Kidney (tissue), 14 donors: ENCODE measurements around the gene XAB2. TPM values are rescaled to one million over a fixed set of nuclear protein-coding genes. Genes with fewer than 3 reads are reported as not detected.
A peak's percentile ranks its signal among the peaks of the same experiment; 100 is the strongest.

ENCODE experiments used
- DNase-seq, 5 donors: peaks; one replicate each; pipeline ENCODE4 v3.0.0-alpha.2; 2013 to 2020
- FAIRE-seq: peaks from 2 replicates; lab custom pipeline; 2012; peaks lifted over from hg19 to GRCh38; lab: Jason Lieb, UNC
- H3K27ac ChIP-seq, 2 donors: one replicate each; pipeline ENCODE4 v1.7.0; 2013; ENCODE audit warnings: low read depth in 2 of 2, low read length in 2 of 2, inconsistent platforms in 1 of 2
- H3K27me3 ChIP-seq: one replicate; pipeline ENCODE4 v1.7.1; 2013; ENCODE audit warnings: low read length, inconsistent platforms; ENCODE audit not compliant: control insufficient read depth, insufficient read depth
- H3K36me3 ChIP-seq, 3 donors: one replicate each; pipeline versions ENCODE4 v1.7.0 to v1.7.1; 2013; ENCODE audit warnings: low read length in 3 of 3, control low read depth in 1 of 3, inconsistent platforms in 1 of 3; ENCODE audit not compliant: insufficient read depth in 3 of 3, control insufficient read depth in 2 of 3
- H3K4me1 ChIP-seq, 3 donors: one replicate each; pipeline versions ENCODE4 v1.7.0 to v1.7.1; 2013; ENCODE audit warnings: low read length in 3 of 3, inconsistent platforms in 1 of 3, low read depth in 1 of 3; ENCODE audit not compliant: control insufficient read depth in 2 of 3, insufficient read depth in 2 of 3
- H3K4me3 ChIP-seq, 3 donors: one replicate each; pipeline versions ENCODE4 v1.7.0 to v1.8.1; 2013; ENCODE audit warnings: low read length in 3 of 3, control low read depth in 1 of 3, inconsistent platforms in 1 of 3
- H3K9ac ChIP-seq, 3 donors: one replicate each; pipeline versions ENCODE4 v1.7.0 to v1.7.1; 2013; ENCODE audit warnings: low read length in 3 of 3, control low read depth in 1 of 3, inconsistent platforms in 1 of 3
- H3K9me3 ChIP-seq, 3 donors: one replicate each; pipeline versions ENCODE4 v1.7.0 to v1.7.1; 2013; ENCODE audit warnings: low read length in 3 of 3, control low read depth in 1 of 3, inconsistent platforms in 1 of 3; ENCODE audit not compliant: control insufficient read depth in 2 of 3, insufficient read depth in 1 of 3
- intact Hi-C: fragments of 100-400 bp; cut with DNase I; formaldehyde crosslinking; loops from one replicate; pipeline ENCODE4 v1.11.1; 2022
- polyA plus RNA-seq: library from polyadenylated mRNA; stranded (reverse); fragments of 350-450 nt; fragmentation: Illumina TruSeq; extraction: RNeasy Lipid Tissue Mini Kit (QIAGEN cat#74804); gene quantifications from one replicate; pipeline ENCODE4 v1.2.3, GENCODE V29; 2014; ENCODE audit warnings: low read depth, low replicate concordance; ENCODE audit not compliant: insufficient read depth
- total RNA-seq: library from RNA; stranded (reverse); fragmentation: NEBNext Ultra II Directional; extraction: Animal tissue kit (Norgen Biotek cat#: 25700); gene quantifications from one replicate; pipeline ENCODE4 v1.2.1, GENCODE V29; 2021
- TF ChIP-seq, protein P1 (sequence below): IDR thresholded peaks from 3 replicates; pipeline ENCODE4 v1.5.1; 2012; ENCODE audit warnings: mild to moderate bottlenecking, moderate library complexity, borderline replicate concordance; ENCODE audit not compliant: insufficient read depth; ENCODE audit errors: extremely low read depth
- donor health status: control.
- donor health status: control.
- donor health status: control.
- donor health status: control.
- donor health status: control.
- donor health status: DM: yes; HTN: yes; CAD: no.
- donor health status: Normal renal cell carcinoma (clear cell type).

XAB2 gene
- total and polyA plus RNA-seq, 2 donors from 2014 or later, result 34.2 to 44.4 TPM

DNA sequence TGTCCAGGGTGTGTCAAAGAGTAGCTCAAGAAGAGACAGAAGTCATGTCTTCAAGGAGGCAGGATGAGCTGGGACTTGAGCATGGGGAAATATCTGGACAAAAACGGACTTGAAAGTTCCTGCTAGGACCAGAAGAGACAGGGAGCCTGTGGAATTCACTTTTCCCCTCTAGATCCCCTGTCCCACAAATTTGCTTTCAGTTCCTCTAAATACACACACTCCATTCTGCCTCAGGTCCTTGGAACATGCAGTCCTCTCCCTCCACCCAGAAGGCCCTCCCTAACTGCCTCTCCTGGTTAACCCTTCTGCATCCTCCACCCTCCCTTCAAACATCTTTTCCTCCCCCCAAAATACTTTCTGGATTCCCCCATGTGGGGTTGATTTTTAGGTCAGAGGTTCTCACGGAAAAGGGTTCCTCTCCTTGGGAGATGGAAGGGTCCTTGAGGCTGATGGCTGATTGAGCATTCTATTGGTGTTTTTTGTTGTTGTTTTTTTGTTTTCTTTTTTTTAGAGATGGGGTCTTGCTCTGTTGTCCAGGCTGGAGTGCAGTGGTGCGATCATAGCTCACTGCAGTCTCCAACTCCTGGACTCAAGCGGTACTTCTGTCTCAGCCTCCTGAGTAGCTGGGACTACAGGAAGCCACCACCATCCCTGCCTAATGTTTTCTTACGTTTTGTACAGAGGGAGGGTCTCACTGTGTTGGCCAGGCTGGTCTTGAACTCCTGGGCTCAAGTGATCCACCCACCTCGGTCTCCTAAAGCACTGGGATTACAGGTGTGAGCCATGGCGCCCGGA is 32.6 kb upstream of the XAB2 start:
- no peak overlapping the region for H3K4me3 ChIP-seq
- H3K27ac ChIP-seq, result no peak overlapping the region
- no peak overlapping the region for H3K9ac ChIP-seq
- FAIRE-seq (no peak), DNase-seq (no peak)
- H3K4me1 ChIP-seq, result no peaks in the 10 kb centered on the region
- TF ChIP-seq, protein P1, sequence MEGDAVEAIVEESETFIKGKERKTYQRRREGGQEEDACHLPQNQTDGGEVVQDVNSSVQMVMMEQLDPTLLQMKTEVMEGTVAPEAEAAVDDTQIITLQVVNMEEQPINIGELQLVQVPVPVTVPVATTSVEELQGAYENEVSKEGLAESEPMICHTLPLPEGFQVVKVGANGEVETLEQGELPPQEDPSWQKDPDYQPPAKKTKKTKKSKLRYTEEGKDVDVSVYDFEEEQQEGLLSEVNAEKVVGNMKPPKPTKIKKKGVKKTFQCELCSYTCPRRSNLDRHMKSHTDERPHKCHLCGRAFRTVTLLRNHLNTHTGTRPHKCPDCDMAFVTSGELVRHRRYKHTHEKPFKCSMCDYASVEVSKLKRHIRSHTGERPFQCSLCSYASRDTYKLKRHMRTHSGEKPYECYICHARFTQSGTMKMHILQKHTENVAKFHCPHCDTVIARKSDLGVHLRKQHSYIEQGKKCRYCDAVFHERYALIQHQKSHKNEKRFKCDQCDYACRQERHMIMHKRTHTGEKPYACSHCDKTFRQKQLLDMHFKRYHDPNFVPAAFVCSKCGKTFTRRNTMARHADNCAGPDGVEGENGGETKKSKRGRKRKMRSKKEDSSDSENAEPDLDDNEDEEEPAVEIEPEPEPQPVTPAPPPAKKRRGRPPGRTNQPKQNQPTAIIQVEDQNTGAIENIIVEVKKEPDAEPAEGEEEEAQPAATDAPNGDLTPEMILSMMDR, result no peak
- intact Hi-C loops, result no loop called here
- no peaks in the 10 kb centered on the region for H3K36me3 ChIP-seq
- H3K9me3 ChIP-seq, result no peaks in the 10 kb centered on the region
- no peaks in the 10 kb centered on the region for H3K27me3 ChIP-seq

DNA sequence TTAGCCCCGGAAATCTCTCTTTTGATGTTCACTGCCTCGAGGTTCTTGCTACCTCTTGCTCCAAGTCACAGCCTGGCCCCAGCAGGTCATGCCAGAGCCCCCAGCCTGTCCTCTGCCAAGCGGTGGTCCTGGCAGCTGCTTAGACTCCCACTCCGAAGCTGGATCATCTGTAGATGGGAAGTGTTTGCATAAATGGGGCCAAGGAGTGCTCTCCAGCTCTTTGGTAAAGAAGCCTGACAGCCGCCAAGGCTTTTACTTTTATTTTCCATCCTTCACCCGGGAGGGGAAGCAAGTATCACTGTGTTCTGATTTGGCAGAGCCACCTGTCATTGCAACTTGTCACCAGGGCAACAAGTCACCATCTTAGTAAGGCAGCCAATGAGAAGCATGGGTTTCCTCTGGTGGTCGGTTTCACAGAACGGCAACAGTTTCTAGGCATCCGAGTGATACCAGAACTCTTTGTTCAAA is 28.9 kb upstream of the XAB2 start:
- no peaks in the 10 kb centered on the region for H3K4me1 ChIP-seq
- TF ChIP-seq, protein P1, result no peak
- H3K4me3 ChIP-seq, result no peak overlapping the region
- intact Hi-C loops, result no loop called here
- no peaks in the 10 kb centered on the region for H3K27me3 ChIP-seq
- FAIRE-seq (no peak), DNase-seq (peak in 1 of 5 donors; percentile 33)
- H3K9me3 ChIP-seq, result no peaks in the 10 kb centered on the region
- no peak overlapping the region for H3K27ac ChIP-seq
- H3K9ac ChIP-seq, result no peak overlapping the region
- H3K36me3 ChIP-seq, result no peaks in the 10 kb centered on the region

- H3K9ac ChIP-seq, result no peak overlapping the region
- FAIRE-seq, result no peak
- intact Hi-C loops, result no loop called here
- TF ChIP-seq, protein P1, result no peak
- DNase-seq, result no peak
- H3K36me3 ChIP-seq, result no peaks in the 10 kb centered on the region
- H3K27me3 ChIP-seq, result no peaks in the 10 kb centered on the region
- H3K9me3 ChIP-seq, result no peaks in the 10 kb centered on the region
- no peak overlapping the region for H3K4me3 ChIP-seq
- peaks cover 0 to under 1% (median 0%) of the 10 kb centered on the region in 3 donors for H3K4me1 ChIP-seq
- H3K27ac ChIP-seq, result no peak overlapping the region
Measured at GRCh38 chr19:7657131-7657751, 27.9 kb upstream of the XAB2 start.
